HepG2 (cell line): ENCODE measurements around the gene GRIK5. TPM values are rescaled to one million over a fixed set of nuclear protein-coding genes. Genes with fewer than 3 reads are reported as not detected.

Source experiments
- CHCHD3 ChIP-seq: sonication (generic); formaldehyde crosslinking; IDR thresholded peaks from 2 replicates; pipeline ENCODE4 v1.8.0; 2022; ENCODE audit warnings: mild to moderate bottlenecking, missing genetic modification reagents, moderate library complexity
- FLYWCH1 ChIP-seq: sonication (generic); formaldehyde crosslinking; IDR thresholded peaks from 2 replicates; pipeline ENCODE4 v1.8.1; 2023; ENCODE audit warnings: mild to moderate bottlenecking, missing genetic modification reagents
- FOSL2 ChIP-seq: sonication (generic); formaldehyde crosslinking; IDR thresholded peaks from 2 replicates; pipeline ENCODE4 v1.4.0; 2020; ENCODE audit warnings: missing genetic modification reagents
- HOXA7 ChIP-seq: sonication (generic); formaldehyde crosslinking; IDR thresholded peaks from 2 replicates; pipeline ENCODE4 v1.8.1; 2022; ENCODE audit warnings: mild to moderate bottlenecking, missing genetic modification reagents, moderate library complexity
- KLF9 ChIP-seq: IDR thresholded peaks from 2 replicates; pipeline ENCODE4 v1.6.1; 2016; ENCODE audit warnings: low read depth
- NFIC ChIP-seq: IDR thresholded peaks from 2 replicates; pipeline ENCODE4 v1.6.1; 2012; ENCODE audit warnings: mild to moderate bottlenecking, low read length, inconsistent platforms
- NFKB2 ChIP-seq: sonication (generic); formaldehyde crosslinking; IDR thresholded peaks from 2 replicates; pipeline ENCODE4 v1.4.0; 2020; ENCODE audit warnings: missing genetic modification reagents, borderline replicate concordance
- ZFX ChIP-seq: sonication (generic); formaldehyde crosslinking; IDR thresholded peaks from 2 replicates; pipeline ENCODE4 v1.4.0; 2020; ENCODE audit warnings: mild to moderate bottlenecking, low read depth, missing genetic modification reagents, moderate library complexity
- ZNF615 ChIP-seq: sonication (generic); formaldehyde crosslinking; IDR thresholded peaks from 2 replicates; pipeline ENCODE4 v1.5.0; 2020; ENCODE audit warnings: mild to moderate bottlenecking, missing genetic modification reagents, borderline replicate concordance
- polyA plus RNA-seq, 8 experiments: library from polyadenylated mRNA; depleted of rRNA in 3 of 8; stranded (reverse) in 7 of 8; unstranded in 1 of 8; fragments of >200 nt; fragmentation: Illumina TruSeq in 4 of 8; extraction: Trizol in 4 of 8; gene quantifications; 2 replicates each; pipeline versions ENCODE4 v1.2.1 to v1.2.3, GENCODE V29; 2011 to 2016; ENCODE audit warnings: low read depth in 4 of 8, missing spikeins in 1 of 8, mixed read lengths in 1 of 8; ENCODE audit not compliant: insufficient read depth in 1 of 8
- total RNA-seq, 5 experiments: library from RNA; depleted of rRNA; stranded (reverse); fragments of >200 nt; fragmentation: Illumina TruSeq; extraction: Trizol; gene quantifications; 2 replicates each; pipeline ENCODE4 v1.2.3, GENCODE V29; 2016; ENCODE audit warnings: low read depth in 1 of 5
- TF ChIP-seq, protein P1 (sequence below), 2 experiments: sonication (generic) in 1 of 2; formaldehyde crosslinking in 1 of 2; IDR thresholded peaks; 2 replicates each; pipeline versions ENCODE4 v1.5.1 to v1.6.1; 2011 to 2020; ENCODE audit warnings: borderline replicate concordance in 1 of 2, low read depth in 1 of 2, low read length in 1 of 2, mild to moderate bottlenecking in 1 of 2, missing genetic modification reagents in 1 of 2, moderate library complexity in 1 of 2
- TF ChIP-seq, protein P2 (sequence below): sonication (generic); formaldehyde crosslinking; IDR thresholded peaks from 2 replicates; pipeline ENCODE4 v1.9.0; 2021; ENCODE audit warnings: missing genetic modification reagents, borderline replicate concordance
- TF ChIP-seq, protein P3 (sequence below), 2 experiments: sonication (generic) in 1 of 2; formaldehyde crosslinking in 1 of 2; IDR thresholded peaks; 2 replicates each; pipeline versions ENCODE4 v1.4.0 to v1.6.1; 2018 to 2020; ENCODE audit warnings: missing genetic modification reagents in 2 of 2, borderline replicate concordance in 1 of 2, low read depth in 1 of 2, mild to moderate bottlenecking in 1 of 2, missing biosample characterization in 1 of 2
- TF ChIP-seq, protein P4 (sequence below): sonication (generic); formaldehyde crosslinking; IDR thresholded peaks from 2 replicates; pipeline ENCODE4 v1.4.0; 2020; ENCODE audit warnings: mild to moderate bottlenecking, missing genetic modification reagents
- TF ChIP-seq, protein P5 (sequence below): sonication (generic); formaldehyde crosslinking; IDR thresholded peaks from 2 replicates; pipeline ENCODE4 v1.8.0; 2022; ENCODE audit warnings: mild to moderate bottlenecking, missing genetic modification reagents, moderate library complexity
- TF ChIP-seq, protein P6 (sequence below): sonication (generic); formaldehyde crosslinking; IDR thresholded peaks from 2 replicates; pipeline ENCODE4 v1.4.0; 2020; ENCODE audit warnings: missing genetic modification reagents

Gene GRIK5
- total and polyA plus RNA-seq, 2 of the 13 experiments (the other 11 are each of a cell fraction or from before 2014, with no cell fraction given): not detected

DNA sequence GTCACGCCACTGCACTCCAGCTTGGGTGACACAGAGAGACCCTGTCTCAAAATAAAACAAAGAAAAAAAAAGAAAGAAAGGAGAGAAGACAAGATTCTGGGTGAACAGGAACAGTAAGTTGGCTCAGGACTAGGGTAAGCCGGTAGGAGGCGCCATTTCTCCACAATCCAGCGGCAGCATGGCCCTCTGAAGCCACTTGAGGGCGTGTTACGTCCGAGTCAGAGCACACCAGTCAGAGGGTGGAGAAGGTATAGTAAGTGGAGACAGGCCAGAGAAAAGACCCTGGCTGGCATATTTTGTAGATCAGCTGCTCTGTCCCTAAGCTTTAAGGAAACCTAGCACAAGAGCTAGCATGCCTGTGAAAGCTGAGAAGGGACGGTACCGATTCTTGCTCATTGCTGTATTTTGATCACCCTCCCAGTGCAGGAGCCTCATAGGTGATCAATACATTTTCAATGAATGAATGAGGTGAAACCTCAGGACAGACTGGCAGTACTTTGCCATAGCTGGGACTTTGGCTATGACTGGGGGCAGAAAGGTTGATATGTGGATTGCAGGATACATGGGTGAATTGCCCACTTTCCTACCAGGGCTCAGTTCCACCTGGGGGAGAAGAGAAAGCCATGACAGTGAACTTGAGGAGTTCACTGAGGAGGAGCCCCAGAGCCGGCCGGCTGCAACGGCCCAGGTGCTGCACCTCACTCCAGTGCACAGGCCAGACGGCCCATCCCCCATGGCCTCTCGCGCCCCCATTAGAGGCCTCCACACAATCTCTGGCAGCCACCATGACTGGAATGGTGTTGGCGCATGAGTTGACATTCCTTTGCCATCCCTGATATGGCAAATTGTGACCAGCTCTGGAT, 38.8 kb upstream of the GRIK5 start (continued):
- TF ChIP-seq, protein P1, sequence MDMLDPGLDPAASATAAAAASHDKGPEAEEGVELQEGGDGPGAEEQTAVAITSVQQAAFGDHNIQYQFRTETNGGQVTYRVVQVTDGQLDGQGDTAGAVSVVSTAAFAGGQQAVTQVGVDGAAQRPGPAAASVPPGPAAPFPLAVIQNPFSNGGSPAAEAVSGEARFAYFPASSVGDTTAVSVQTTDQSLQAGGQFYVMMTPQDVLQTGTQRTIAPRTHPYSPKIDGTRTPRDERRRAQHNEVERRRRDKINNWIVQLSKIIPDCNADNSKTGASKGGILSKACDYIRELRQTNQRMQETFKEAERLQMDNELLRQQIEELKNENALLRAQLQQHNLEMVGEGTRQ (IDR thresholded peaks at IDR 0.05; ENCODE audit: low read depth, low read length): no peak
- TF ChIP-seq, protein P1 (CRISPR knock-in tag; IDR thresholded peaks at IDR 0.05; ENCODE audit: borderline replicate concordance): no peak
- TF ChIP-seq HOXA7 (CRISPR knock-in tag): no peak
- TF ChIP-seq KLF9 (CRISPR knock-in tag): no peak
- TF ChIP-seq FOSL2 (CRISPR knock-in tag): 0 out of 2 replicates have a peak, but pooled peaks have one; percentile 14
- TF ChIP-seq, protein P2, sequence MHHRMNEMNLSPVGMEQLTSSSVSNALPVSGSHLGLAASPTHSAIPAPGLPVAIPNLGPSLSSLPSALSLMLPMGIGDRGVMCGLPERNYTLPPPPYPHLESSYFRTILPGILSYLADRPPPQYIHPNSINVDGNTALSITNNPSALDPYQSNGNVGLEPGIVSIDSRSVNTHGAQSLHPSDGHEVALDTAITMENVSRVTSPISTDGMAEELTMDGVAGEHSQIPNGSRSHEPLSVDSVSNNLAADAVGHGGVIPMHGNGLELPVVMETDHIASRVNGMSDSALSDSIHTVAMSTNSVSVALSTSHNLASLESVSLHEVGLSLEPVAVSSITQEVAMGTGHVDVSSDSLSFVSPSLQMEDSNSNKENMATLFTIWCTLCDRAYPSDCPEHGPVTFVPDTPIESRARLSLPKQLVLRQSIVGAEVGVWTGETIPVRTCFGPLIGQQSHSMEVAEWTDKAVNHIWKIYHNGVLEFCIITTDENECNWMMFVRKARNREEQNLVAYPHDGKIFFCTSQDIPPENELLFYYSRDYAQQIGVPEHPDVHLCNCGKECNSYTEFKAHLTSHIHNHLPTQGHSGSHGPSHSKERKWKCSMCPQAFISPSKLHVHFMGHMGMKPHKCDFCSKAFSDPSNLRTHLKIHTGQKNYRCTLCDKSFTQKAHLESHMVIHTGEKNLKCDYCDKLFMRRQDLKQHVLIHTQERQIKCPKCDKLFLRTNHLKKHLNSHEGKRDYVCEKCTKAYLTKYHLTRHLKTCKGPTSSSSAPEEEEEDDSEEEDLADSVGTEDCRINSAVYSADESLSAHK (CRISPR knock-in tag): no peak
- TF ChIP-seq, protein P3, sequence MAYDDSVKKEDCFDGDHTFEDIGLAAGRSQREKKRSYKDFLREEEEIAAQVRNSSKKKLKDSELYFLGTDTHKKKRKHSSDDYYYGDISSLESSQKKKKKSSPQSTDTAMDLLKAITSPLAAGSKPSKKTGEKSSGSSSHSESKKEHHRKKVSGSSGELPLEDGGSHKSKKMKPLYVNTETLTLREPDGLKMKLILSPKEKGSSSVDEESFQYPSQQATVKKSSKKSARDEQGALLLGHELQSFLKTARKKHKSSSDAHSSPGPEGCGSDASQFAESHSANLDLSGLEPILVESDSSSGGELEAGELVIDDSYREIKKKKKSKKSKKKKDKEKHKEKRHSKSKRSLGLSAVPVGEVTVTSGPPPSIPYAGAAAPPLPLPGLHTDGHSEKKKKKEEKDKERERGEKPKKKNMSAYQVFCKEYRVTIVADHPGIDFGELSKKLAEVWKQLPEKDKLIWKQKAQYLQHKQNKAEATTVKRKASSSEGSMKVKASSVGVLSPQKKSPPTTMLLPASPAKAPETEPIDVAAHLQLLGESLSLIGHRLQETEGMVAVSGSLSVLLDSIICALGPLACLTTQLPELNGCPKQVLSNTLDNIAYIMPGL (CRISPR knock-in tag; IDR thresholded peaks at IDR 0.05; ENCODE audit: borderline replicate concordance in 1 of 2, low read depth in 1 of 2): peak; percentile 51 to 71; a peak in 2 of 4 replicates
- no peak for TF ChIP-seq NFKB2 (CRISPR knock-in tag)
- TF ChIP-seq NFIC: no peak
- peak; percentile 21; the same call in 1 of the 2 replicates for TF ChIP-seq ZFX (CRISPR knock-in tag)
- TF ChIP-seq, protein P4, sequence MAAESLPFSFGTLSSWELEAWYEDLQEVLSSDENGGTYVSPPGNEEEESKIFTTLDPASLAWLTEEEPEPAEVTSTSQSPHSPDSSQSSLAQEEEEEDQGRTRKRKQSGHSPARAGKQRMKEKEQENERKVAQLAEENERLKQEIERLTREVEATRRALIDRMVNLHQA (CRISPR knock-in tag): no peak
- TF ChIP-seq FLYWCH1 (CRISPR knock-in tag): no peak
- TF ChIP-seq, protein P5, sequence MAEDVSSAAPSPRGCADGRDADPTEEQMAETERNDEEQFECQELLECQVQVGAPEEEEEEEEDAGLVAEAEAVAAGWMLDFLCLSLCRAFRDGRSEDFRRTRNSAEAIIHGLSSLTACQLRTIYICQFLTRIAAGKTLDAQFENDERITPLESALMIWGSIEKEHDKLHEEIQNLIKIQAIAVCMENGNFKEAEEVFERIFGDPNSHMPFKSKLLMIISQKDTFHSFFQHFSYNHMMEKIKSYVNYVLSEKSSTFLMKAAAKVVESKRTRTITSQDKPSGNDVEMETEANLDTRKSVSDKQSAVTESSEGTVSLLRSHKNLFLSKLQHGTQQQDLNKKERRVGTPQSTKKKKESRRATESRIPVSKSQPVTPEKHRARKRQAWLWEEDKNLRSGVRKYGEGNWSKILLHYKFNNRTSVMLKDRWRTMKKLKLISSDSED (CRISPR knock-in tag): no peak
- no peak for TF ChIP-seq CHCHD3 (CRISPR knock-in tag)
- TF ChIP-seq, protein P6, sequence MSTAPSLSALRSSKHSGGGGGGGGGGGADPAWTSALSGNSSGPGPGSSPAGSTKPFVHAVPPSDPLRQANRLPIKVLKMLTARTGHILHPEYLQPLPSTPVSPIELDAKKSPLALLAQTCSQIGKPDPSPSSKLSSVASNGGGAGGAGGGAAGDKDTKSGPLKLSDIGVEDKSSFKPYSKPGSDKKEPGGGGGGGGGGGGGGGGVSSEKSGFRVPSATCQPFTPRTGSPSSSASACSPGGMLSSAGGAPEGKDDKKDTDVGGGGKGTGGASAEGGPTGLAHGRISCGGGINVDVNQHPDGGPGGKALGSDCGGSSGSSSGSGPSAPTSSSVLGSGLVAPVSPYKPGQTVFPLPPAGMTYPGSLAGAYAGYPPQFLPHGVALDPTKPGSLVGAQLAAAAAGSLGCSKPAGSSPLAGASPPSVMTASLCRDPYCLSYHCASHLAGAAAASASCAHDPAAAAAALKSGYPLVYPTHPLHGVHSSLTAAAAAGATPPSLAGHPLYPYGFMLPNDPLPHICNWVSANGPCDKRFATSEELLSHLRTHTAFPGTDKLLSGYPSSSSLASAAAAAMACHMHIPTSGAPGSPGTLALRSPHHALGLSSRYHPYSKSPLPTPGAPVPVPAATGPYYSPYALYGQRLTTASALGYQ (CRISPR knock-in tag): no peak
- no peak for TF ChIP-seq ZNF615 (CRISPR knock-in tag)
